Prostate gland (tissue), 2 donors: ENCODE data around the gene CLIP1.
A peak's percentile ranks its signal among the peaks of the same experiment; 100 is the strongest.

Source experiments
- POLR2AphosphoS5 ChIP-seq: sonication (generic); formaldehyde crosslinking; IDR thresholded peaks from one replicate; pipeline ENCODE4 v1.6.1; 2017; ENCODE audit warnings: antibody characterized with exemption
- TF ChIP-seq, protein P1 (sequence below), 4 experiments: fragments of 200-600 bp in 2 of 4; fragments of 450-650 bp in 2 of 4; sonication (generic) in 2 of 4; IDR thresholded peaks; 1 replicate in 3 of 4; 2 replicates in 1 of 4; pipeline ENCODE4 v1.5.1; 2016 to 2019; ENCODE audit warnings: antibody characterized with exemption in 4 of 4, mild to moderate bottlenecking in 2 of 4, moderate library complexity in 2 of 4

GRCh38 chr12:122336015-122336946 is 86.2 kb downstream of the CLIP1 start:
- TF ChIP-seq, protein P1, sequence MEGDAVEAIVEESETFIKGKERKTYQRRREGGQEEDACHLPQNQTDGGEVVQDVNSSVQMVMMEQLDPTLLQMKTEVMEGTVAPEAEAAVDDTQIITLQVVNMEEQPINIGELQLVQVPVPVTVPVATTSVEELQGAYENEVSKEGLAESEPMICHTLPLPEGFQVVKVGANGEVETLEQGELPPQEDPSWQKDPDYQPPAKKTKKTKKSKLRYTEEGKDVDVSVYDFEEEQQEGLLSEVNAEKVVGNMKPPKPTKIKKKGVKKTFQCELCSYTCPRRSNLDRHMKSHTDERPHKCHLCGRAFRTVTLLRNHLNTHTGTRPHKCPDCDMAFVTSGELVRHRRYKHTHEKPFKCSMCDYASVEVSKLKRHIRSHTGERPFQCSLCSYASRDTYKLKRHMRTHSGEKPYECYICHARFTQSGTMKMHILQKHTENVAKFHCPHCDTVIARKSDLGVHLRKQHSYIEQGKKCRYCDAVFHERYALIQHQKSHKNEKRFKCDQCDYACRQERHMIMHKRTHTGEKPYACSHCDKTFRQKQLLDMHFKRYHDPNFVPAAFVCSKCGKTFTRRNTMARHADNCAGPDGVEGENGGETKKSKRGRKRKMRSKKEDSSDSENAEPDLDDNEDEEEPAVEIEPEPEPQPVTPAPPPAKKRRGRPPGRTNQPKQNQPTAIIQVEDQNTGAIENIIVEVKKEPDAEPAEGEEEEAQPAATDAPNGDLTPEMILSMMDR (IDR thresholded peaks at IDR 0.05) = peak in 3 of 4 experiments; percentile 15 to 50 (median 44)
- no peak for TF ChIP-seq POLR2AphosphoS5
